LNCaP clone FGC (cell line): ENCODE measurements around the gene LMNTD2.

Experiments
- DNase-seq: peaks from one replicate; pipeline ENCODE4 v3.0.0-alpha.2; 2011; ENCODE audit warnings: low read depth
- H3K4me3 ChIP-seq: 2 replicates; pipeline ENCODE4 v1.5.1; 2011; ENCODE audit warnings: mild to moderate bottlenecking, low read depth, low read length, control low read depth
- CTCF ChIP-seq: IDR thresholded peaks from 2 replicates; pipeline ENCODE4 v1.5.1; 2012; ENCODE audit warnings: mild to moderate bottlenecking; ENCODE audit not compliant: control insufficient read depth, insufficient read depth; ENCODE audit errors: extremely low read depth

The LMNTD2 gene

GRCh38 chr11:560305-561147 is at the start of gene LMNTD2, which contains the start of gene RASSF7:
Gene LMNTD2 (minus strand): TSS chr11:560738. CDS start chr11:560716, 22 bp downstream.
Gene RASSF7 (plus strand): TSS chr11:560970. CDS start chr11:561769, 799 bp downstream.
- DNase-seq: peak; percentile 33
- TF ChIP-seq CTCF: no peak
- peak within 1 kb of the TSS; percentile 79 for H3K4me3 ChIP-seq

- no peak for TF ChIP-seq CTCF
- no peak overlapping the region for H3K4me3 ChIP-seq
- no peak for DNase-seq
Measured at GRCh38 chr11:609341-609811, 48.8 kb upstream of the LMNTD2 start.

GRCh38 chr11:608791-609251 is 48.3 kb upstream of the LMNTD2 start:
- no peak for DNase-seq
- TF ChIP-seq CTCF: no peak

GRCh38 chr11:607971-608659 is 47.6 kb upstream of the LMNTD2 start:
- TF ChIP-seq CTCF: no peak
- no peak for DNase-seq
- no peak overlapping the region for H3K4me3 ChIP-seq

More at GRCh38 chr11:608791-609251, 48.3 kb upstream of the LMNTD2 start:
- no peak overlapping the region for H3K4me3 ChIP-seq

GRCh38 chr11:607020-607780 is 46.7 kb upstream of the LMNTD2 start:
- H3K4me3 ChIP-seq: no peak overlapping the region
- DNase-seq: no peak
- no peak for TF ChIP-seq CTCF

- DNase-seq: peak; percentile 85
- no peak for TF ChIP-seq CTCF
- H3K4me3 ChIP-seq: no peak overlapping the region
Measured at GRCh38 chr11:606245-606644, 45.7 kb upstream of the LMNTD2 start.
